H9 (cell line): ENCODE data around the gene GPS1. TPM values are rescaled to one million over a fixed set of nuclear protein-coding genes. Genes with fewer than 3 reads are reported as not detected.
A peak's percentile ranks its signal among the peaks of the same experiment; 100 is the strongest.

Source experiments
- DNase-seq: peaks from one replicate; pipeline ENCODE4 v3.0.0-alpha.2; 2017
- H2AFZ ChIP-seq: one replicate; pipeline ENCODE4 v1.6.1; 2013; ENCODE audit warnings: mild to moderate bottlenecking, low read length, control low read depth, moderate library complexity
- H2AK5ac ChIP-seq: 2 replicates; pipeline ENCODE4 v1.6.1; 2013; ENCODE audit warnings: low read length, control low read depth, mixed read lengths; ENCODE audit not compliant: insufficient read length
- H2BK120ac ChIP-seq: one replicate; pipeline ENCODE4 v1.6.1; 2013; ENCODE audit warnings: low read depth, mild to moderate bottlenecking, low read length, control low read depth, inconsistent platforms; ENCODE audit not compliant: poor library complexity, severe bottlenecking
- H2BK12ac ChIP-seq: 2 replicates; pipeline ENCODE4 v1.6.1; 2013; ENCODE audit warnings: low read length, control low read depth, mixed read lengths, low read depth; ENCODE audit not compliant: insufficient read length
- H2BK15ac ChIP-seq: 2 replicates; pipeline ENCODE4 v1.6.1; 2013; ENCODE audit warnings: low read depth, low read length, control low read depth
- H2BK20ac ChIP-seq: one replicate; pipeline ENCODE4 v1.6.1; 2013; ENCODE audit warnings: low read depth, mild to moderate bottlenecking, low read length, control low read depth, inconsistent platforms; ENCODE audit not compliant: poor library complexity, severe bottlenecking
- H2BK5ac ChIP-seq: 2 replicates; pipeline ENCODE4 v1.6.1; 2013; ENCODE audit warnings: low read length, control low read depth, mixed read lengths; ENCODE audit not compliant: insufficient read length
- H3K14ac ChIP-seq: 2 replicates; pipeline ENCODE4 v1.6.1; 2013; ENCODE audit warnings: low read length, control low read depth; ENCODE audit not compliant: insufficient read depth
- H3K18ac ChIP-seq: 2 replicates; pipeline ENCODE4 v1.6.1; 2013; ENCODE audit warnings: low read depth, mild to moderate bottlenecking, mixed read lengths, low read length, control low read depth; ENCODE audit not compliant: insufficient read length
- H3K23ac ChIP-seq: 2 replicates; pipeline ENCODE4 v1.6.1; 2013; ENCODE audit warnings: low read length, control low read depth, mixed read lengths, low read depth; ENCODE audit not compliant: insufficient read length
- H3K23me2 ChIP-seq: 2 replicates; pipeline ENCODE4 v1.6.1; 2013; ENCODE audit warnings: low read depth, mild to moderate bottlenecking, mixed read lengths, low read length, control low read depth; ENCODE audit not compliant: insufficient read length, poor library complexity, severe bottlenecking
- H3K27ac ChIP-seq: 2 replicates; pipeline ENCODE4 v1.5.1; 2013; ENCODE audit warnings: low read length, control low read depth, mixed read lengths, low read depth; ENCODE audit not compliant: insufficient read length
- H3K27me3 ChIP-seq: 2 replicates; pipeline ENCODE4 v1.6.1; 2013; ENCODE audit warnings: low read length, control low read depth, inconsistent platforms; ENCODE audit not compliant: insufficient read depth
- H3K4ac ChIP-seq: 2 replicates; pipeline ENCODE4 v1.6.1; 2013; ENCODE audit warnings: low read depth, mild to moderate bottlenecking, control low read depth, inconsistent platforms, low read length, moderate library complexity
- H3K4me1 ChIP-seq: 2 replicates; pipeline ENCODE4 v1.6.1; 2013; ENCODE audit warnings: low read length, control low read depth, inconsistent platforms; ENCODE audit not compliant: insufficient read depth
- H3K4me2 ChIP-seq: 2 replicates; pipeline ENCODE4 v1.6.1; 2013; ENCODE audit warnings: low read length, control low read depth, mixed read lengths; ENCODE audit not compliant: insufficient read length, insufficient read depth
- H3K56ac ChIP-seq: 2 replicates; pipeline ENCODE4 v1.6.1; 2013; ENCODE audit warnings: low read depth, mild to moderate bottlenecking, mixed read lengths, low read length, control low read depth; ENCODE audit not compliant: insufficient read length
- H3K79me1 ChIP-seq: 2 replicates; pipeline ENCODE4 v1.6.1; 2013; ENCODE audit warnings: low read depth, mild to moderate bottlenecking, moderate library complexity, low read length, control low read depth, inconsistent platforms; ENCODE audit not compliant: insufficient read depth, poor library complexity, severe bottlenecking
- H3K79me2 ChIP-seq: 2 replicates; pipeline ENCODE4 v1.6.1; 2013; ENCODE audit warnings: low read length, control low read depth, inconsistent platforms; ENCODE audit not compliant: insufficient read depth
- H3K9ac ChIP-seq: 2 replicates; pipeline ENCODE4 v1.6.1; 2013; ENCODE audit warnings: low read length, control low read depth, mixed read lengths; ENCODE audit not compliant: insufficient read length; ENCODE audit errors: extremely low read depth
- H3K9me3 ChIP-seq: one replicate; pipeline ENCODE4 v1.6.1; 2013; ENCODE audit warnings: low read depth, low read length, inconsistent platforms; ENCODE audit not compliant: control insufficient read depth
- H3T11ph ChIP-seq: one replicate; pipeline ENCODE4 v1.6.1; 2013; ENCODE audit warnings: mild to moderate bottlenecking, low read length, control low read depth, inconsistent platforms
- H4K20me1 ChIP-seq: one replicate; pipeline ENCODE4 v1.6.1; 2013; ENCODE audit not compliant: control insufficient read depth, insufficient read length, insufficient read depth
- H4K5ac ChIP-seq: 2 replicates; pipeline ENCODE4 v1.6.1; 2013; ENCODE audit warnings: low read depth, mild to moderate bottlenecking, mixed read lengths, low read length, control low read depth; ENCODE audit not compliant: insufficient read length
- H4K8ac ChIP-seq: replicated peaks from 2 replicates; pipeline ENCODE4 v1.6.1; 2013; ENCODE audit warnings: low read length, control low read depth, mixed read lengths, low read depth; ENCODE audit not compliant: insufficient read length
- H4K91ac ChIP-seq: 2 replicates; pipeline ENCODE4 v1.6.1; 2013; ENCODE audit warnings: low read depth, mild to moderate bottlenecking, moderate library complexity, mixed read lengths, low read length, control low read depth; ENCODE audit not compliant: insufficient read length
- H3K27ac Mint-ChIP-seq, 3 experiments: 2 replicates in 2 of 3; 3 replicates in 1 of 3; pipeline ENCODE4 v1.8.0; 2020 to 2021; ENCODE audit warnings: mixed read lengths in 3 of 3, mild to moderate bottlenecking in 1 of 3, moderate library complexity in 1 of 3
- H3K27me3 Mint-ChIP-seq: 2 replicates; pipeline ENCODE4 v1.8.0; 2021; ENCODE audit warnings: low read depth, mild to moderate bottlenecking, moderate library complexity, mixed read lengths
- H3K36me3 Mint-ChIP-seq, 3 experiments: 2 replicates in 2 of 3; 3 replicates in 1 of 3; pipeline ENCODE4 v1.8.0; 2020 to 2021; ENCODE audit warnings: low read depth in 3 of 3, mixed read lengths in 3 of 3; ENCODE audit not compliant: insufficient read depth in 1 of 3
- H3K4me1 Mint-ChIP-seq, 2 experiments: 2 replicates each; pipeline ENCODE4 v1.8.0; 2020; ENCODE audit warnings: mixed read lengths in 2 of 2
- H3K4me3 Mint-ChIP-seq, 2 experiments: 2 replicates in 1 of 2; 3 replicates in 1 of 2; pipeline ENCODE4 v1.8.0; 2020 to 2021; ENCODE audit warnings: mild to moderate bottlenecking in 2 of 2, mixed read lengths in 2 of 2, moderate library complexity in 1 of 2
- H3K9me3 Mint-ChIP-seq, 2 experiments: 2 replicates in 1 of 2; 3 replicates in 1 of 2; pipeline ENCODE4 v1.8.0; 2020; ENCODE audit warnings: mild to moderate bottlenecking in 2 of 2, mixed read lengths in 2 of 2, moderate library complexity in 1 of 2
- WGBS: extraction: QIAGEN DNeasy Blood & Tissue Kit; methylation state at CpG from one replicate; pipeline ENCODE4 v1.1.7; 2013; ENCODE audit warnings: missing lambda C conversion rate, low lambda C conversion rate, mixed read lengths; ENCODE audit not compliant: insufficient read length; ENCODE audit errors: extremely low coverage; 5-methylcytosine and 5-hydroxymethylcytosine counted together
- total RNA-seq: library from RNA; stranded (reverse); gene quantifications from 2 replicates; pipeline ENCODE4 v1.2.1, GENCODE V29; 2021
- TF ChIP-seq, protein P1 (sequence below): fragments of 200-600 bp; sonication (generic); conservative IDR thresholded peaks from 3 replicates; pipeline ENCODE4 v1.8.0; 2021; ENCODE audit warnings: antibody characterized with exemption, mild to moderate bottlenecking

Gene GPS1
- total RNA-seq, 1 experiment from 2014 or later = 164 TPM

GRCh38 chr17:82047379-82047778 is 4.3 kb upstream of the GPS1 start:
- no peak overlapping the region for H2BK5ac ChIP-seq
- no peak overlapping the region for H3K18ac ChIP-seq
- no peaks in the 10 kb centered on the region for H4K20me1 ChIP-seq
- no peak overlapping the region for H3K4me2 ChIP-seq
- Mint-ChIP-seq H3K4me1 (peaks cover 9 to 17% of the 10 kb centered on the region in 2 experiments; a peak in 3 of 4 replicates), H3K9me3 (no peaks in the 10 kb centered on the region; a peak in 1 of 5 replicates), H3K36me3 (peaks cover 6 to 23% (median 21%) of the 10 kb centered on the region in 3 experiments; a peak in 6 of 7 replicates), H3K27ac (peak overlapping the region in 1 of 3 experiments; percentile 49; a peak in 1 of 7 replicates), H3K27me3 (no peaks in the 10 kb centered on the region; the same call in 1 of the 2 replicates), H3K4me3 (no peak overlapping the region)
- no peak overlapping the region for H2AFZ ChIP-seq
- no peak overlapping the region for H4K91ac ChIP-seq
- H3K56ac ChIP-seq = no peak overlapping the region
- no peak overlapping the region for H3K23ac ChIP-seq
- TF ChIP-seq, protein P1, sequence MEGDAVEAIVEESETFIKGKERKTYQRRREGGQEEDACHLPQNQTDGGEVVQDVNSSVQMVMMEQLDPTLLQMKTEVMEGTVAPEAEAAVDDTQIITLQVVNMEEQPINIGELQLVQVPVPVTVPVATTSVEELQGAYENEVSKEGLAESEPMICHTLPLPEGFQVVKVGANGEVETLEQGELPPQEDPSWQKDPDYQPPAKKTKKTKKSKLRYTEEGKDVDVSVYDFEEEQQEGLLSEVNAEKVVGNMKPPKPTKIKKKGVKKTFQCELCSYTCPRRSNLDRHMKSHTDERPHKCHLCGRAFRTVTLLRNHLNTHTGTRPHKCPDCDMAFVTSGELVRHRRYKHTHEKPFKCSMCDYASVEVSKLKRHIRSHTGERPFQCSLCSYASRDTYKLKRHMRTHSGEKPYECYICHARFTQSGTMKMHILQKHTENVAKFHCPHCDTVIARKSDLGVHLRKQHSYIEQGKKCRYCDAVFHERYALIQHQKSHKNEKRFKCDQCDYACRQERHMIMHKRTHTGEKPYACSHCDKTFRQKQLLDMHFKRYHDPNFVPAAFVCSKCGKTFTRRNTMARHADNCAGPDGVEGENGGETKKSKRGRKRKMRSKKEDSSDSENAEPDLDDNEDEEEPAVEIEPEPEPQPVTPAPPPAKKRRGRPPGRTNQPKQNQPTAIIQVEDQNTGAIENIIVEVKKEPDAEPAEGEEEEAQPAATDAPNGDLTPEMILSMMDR = no peak
- H2BK120ac ChIP-seq = no peak overlapping the region
- no CpG with 5 or more reads among the region's 24 CpGs for WGBS
- no peak overlapping the region for H4K8ac ChIP-seq
- no peak overlapping the region for H3K4ac ChIP-seq
- H3K23me2 ChIP-seq = no peaks in the 10 kb centered on the region
- DNase-seq = no peak
- H3K79me2 ChIP-seq = no peaks in the 10 kb centered on the region
- no peak overlapping the region for H2BK15ac ChIP-seq
- H3K14ac ChIP-seq = no peak overlapping the region
- no peak overlapping the region for H2BK20ac ChIP-seq
- no peak overlapping the region for H3K27ac ChIP-seq
- H4K5ac ChIP-seq = no peak overlapping the region
- peaks cover 2% of the 10 kb centered on the region for H3K79me1 ChIP-seq
- H3T11ph ChIP-seq = no peak overlapping the region
- H2AK5ac ChIP-seq = no peak overlapping the region
- no peak overlapping the region for H3K9ac ChIP-seq
- no peaks in the 10 kb centered on the region for H3K9me3 ChIP-seq
- no peaks in the 10 kb centered on the region; the same call in 1 of the 2 replicates for H3K4me1 ChIP-seq
- H2BK12ac ChIP-seq = no peak overlapping the region
- no peaks in the 10 kb centered on the region for H3K27me3 ChIP-seq
